GM20000 (cell line): ENCODE measurements around the gene FN1.

ENCODE experiments used
- DNase-seq: peaks from one replicate; pipeline ENCODE4 v3.0.0; 2012; ENCODE audit warnings: low spot score
- CTCF ChIP-seq: IDR thresholded peaks from 2 replicates; pipeline ENCODE4 v1.5.1; 2012; ENCODE audit warnings: mild to moderate bottlenecking, control low read depth; ENCODE audit errors: extremely low read depth, missing control alignments

FN1 gene

GRCh38 chr2:215386566-215386965 lies 49.3 kb downstream of the FN1 start:
- no peak for DNase-seq
- no peak for TF ChIP-seq CTCF

- no peak for TF ChIP-seq CTCF
- no peak for DNase-seq
These were observed 51.2 kb downstream of the FN1 start for GRCh38 chr2:215384710-215385109.

GRCh38 chr2:215383652-215384279 lies 52.1 kb downstream of the FN1 start:
- DNase-seq = no peak
- no peak for TF ChIP-seq CTCF

- no peak for DNase-seq
- TF ChIP-seq CTCF = no peak
These were observed 53.4 kb downstream of the FN1 start for GRCh38 chr2:215382480-215382879.

- TF ChIP-seq CTCF = no peak
- DNase-seq = no peak
These were observed 53.9 kb downstream of the FN1 start for GRCh38 chr2:215382011-215382410.

GRCh38 chr2:215380699-215381098 lies 55.2 kb downstream of the FN1 start:
- DNase-seq = no peak
- TF ChIP-seq CTCF = no peak

GRCh38 chr2:215379948-215380347 lies 55.9 kb downstream of the FN1 start:
- DNase-seq = no peak

More at GRCh38 chr2:215379948-215380347, 55.9 kb downstream of the FN1 start:
- TF ChIP-seq CTCF = no peak
